GM21737 (cell line): ENCODE measurements around the gene GNA12.

ENCODE experiments used
- ATAC-seq: cut with Tn5 transposase; IDR thresholded peaks from one replicate; pipeline ENCODE4 v1.9.1; 2021; ENCODE audit warnings: mild to moderate bottlenecking, moderate library complexity; ENCODE audit not compliant: unreplicated experiment

The GNA12 gene

GRCh38 chr7:2844153-2845033, at the start of gene GNA12:
Gene GNA12, minus strand, starts transcription at chr7:2844308. Its CDS starts 147 bp downstream, at chr7:2844161.
- ATAC-seq, result peak; percentile 95

- peak; percentile 27 for ATAC-seq
These were observed 49.3 kb upstream of the GNA12 start for GRCh38 chr7:2893411-2893861.

- no peak for ATAC-seq
These were observed 48.4 kb upstream of the GNA12 start for GRCh38 chr7:2892549-2892948.

- no peak for ATAC-seq
These were observed 43.7 kb upstream of the GNA12 start for GRCh38 chr7:2887816-2888215.

- ATAC-seq, result no peak
These were observed 42.8 kb upstream of the GNA12 start for GRCh38 chr7:2886900-2887299.

GRCh38 chr7:2886391-2886790, 42.3 kb upstream of the GNA12 start:
- no peak for ATAC-seq

GRCh38 chr7:2884161-2884560, 40.1 kb upstream of the GNA12 start:
- no peak for ATAC-seq

- ATAC-seq, result no peak
These were observed 39.0 kb upstream of the GNA12 start for GRCh38 chr7:2883101-2883500.

GRCh38 chr7:2882111-2882510, 38.0 kb upstream of the GNA12 start:
- no peak for ATAC-seq

GRCh38 chr7:2880874-2881533, 36.9 kb upstream of the GNA12 start:
- no peak for ATAC-seq

GRCh38 chr7:2880051-2880450, 35.9 kb upstream of the GNA12 start:
- no peak for ATAC-seq

- ATAC-seq, result no peak
These were observed 35.2 kb upstream of the GNA12 start for GRCh38 chr7:2879354-2879753.

GRCh38 chr7:2878306-2878705, 34.2 kb upstream of the GNA12 start:
- no peak for ATAC-seq

GRCh38 chr7:2876031-2876731, 32.1 kb upstream of the GNA12 start:
- ATAC-seq, result no peak

GRCh38 chr7:2873686-2874551, 29.8 kb upstream of the GNA12 start:
- no peak for ATAC-seq

GRCh38 chr7:2873146-2873545, 29.0 kb upstream of the GNA12 start:
- no peak for ATAC-seq

GRCh38 chr7:2872296-2872874, 28.3 kb upstream of the GNA12 start:
- no peak for ATAC-seq

GRCh38 chr7:2870471-2870931, 26.4 kb upstream of the GNA12 start:
- peak; percentile 48 for ATAC-seq

- ATAC-seq, result no peak
These were observed 25.9 kb upstream of the GNA12 start for GRCh38 chr7:2869981-2870380.

- ATAC-seq, result no peak
These were observed 22.5 kb upstream of the GNA12 start for GRCh38 chr7:2866601-2867000.
